Measurements from ENCODE around the gene TMEM176A. TPM values are rescaled to one million over a fixed set of nuclear protein-coding genes. Genes with fewer than 3 reads are reported as not detected.

TMEM176A gene
- total RNA-seq, 1 experiment from 2014 or later = not detected

- no peak overlapping the region for H3K9ac ChIP-seq (ENCODE audit: low read length)
- ChIA-PET CTCF (no interaction called here), POLR2A (no interaction called here), RAD21 (ENCODE audit: low non-redundant PET in 1 of 2, low total read pairs in 2 of 2, uncharacterized antibody in 2 of 2, unreplicated experiment in 2 of 2) (no interaction called here)
- no peak overlapping the region for H3K27ac ChIP-seq (ENCODE audit: low read depth, low read length)
- no peak for TF ChIP-seq EZH2 (IDR thresholded peaks at IDR 0.05)
- no peak for TF ChIP-seq POLR2AphosphoS5 (IDR thresholded peaks at IDR 0.05; ENCODE audit: low read depth, low read length)
- TF ChIP-seq ZNF274 (IDR thresholded peaks at IDR 0.05; ENCODE audit: low read depth, low read length) = no peak
- ATAC-seq (no peak), DNase-seq (ENCODE audit: low read depth, low spot score) (no peak)
- H2AFZ ChIP-seq (ENCODE audit: low read depth, low read length, poor library complexity, severe bottlenecking) = no peak overlapping the region
- H3K79me2 ChIP-seq (ENCODE audit: insufficient read depth, low read length) = no peaks in the 10 kb centered on the region
- H3K4me3 ChIP-seq (replicated peaks in 1 of 2; ENCODE audit: low read depth in 1 of 2, low read length in 2 of 2) = no peak overlapping the region
- H3K4me2 ChIP-seq (ENCODE audit: low read length) = no peak overlapping the region
- no peaks in the 10 kb centered on the region for H3K4me1 ChIP-seq (ENCODE audit: control insufficient read depth in 1 of 2, insufficient read depth in 2 of 2, low read length in 2 of 2)
- H3K27me3 ChIP-seq (ENCODE audit: insufficient read depth, low read length) = no peaks in the 10 kb centered on the region
- H4K20me1 ChIP-seq (ENCODE audit: insufficient read depth) = no peaks in the 10 kb centered on the region
- intact Hi-C loops (cut with micrococcal nuclease) = no loop called here
- no peaks in the 10 kb centered on the region for H3K9me2 ChIP-seq (ENCODE audit: insufficient read depth)
- no peaks in the 10 kb centered on the region for H3K9me3 ChIP-seq (ENCODE audit: control insufficient read depth in 1 of 2, insufficient read depth in 1 of 2, low read depth in 1 of 2, low read length in 2 of 2)
- no TSS peak for BruUV-seq (replicated peaks)
- H3K36me3 ChIP-seq (ENCODE audit: control insufficient read depth in 1 of 2, insufficient read depth in 2 of 2, low read length in 2 of 2) = no peaks in the 10 kb centered on the region
Measured at GRCh38 chr7:150803161-150803860, 2.7 kb downstream of the TMEM176A start.

DNA sequence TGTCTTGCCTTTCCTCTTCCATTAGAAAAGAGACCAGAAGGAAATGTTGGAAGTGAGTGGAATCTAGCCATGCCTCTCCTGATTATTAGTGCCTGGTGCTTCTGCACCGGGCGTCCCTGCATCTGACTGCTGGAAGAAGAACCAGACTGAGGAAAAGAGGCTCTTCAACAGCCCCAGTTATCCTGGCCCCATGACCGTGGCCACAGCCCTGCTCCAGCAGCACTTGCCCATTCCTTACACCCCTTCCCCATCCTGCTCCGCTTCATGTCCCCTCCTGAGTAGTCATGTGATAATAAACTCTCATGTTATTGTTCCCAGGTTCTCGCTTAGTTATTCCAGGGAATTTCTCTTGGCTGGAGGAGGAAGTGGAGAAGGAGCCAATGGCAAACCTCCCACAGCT, 4.2 kb downstream of the TMEM176A start:
- TF ChIP-seq SRF (IDR thresholded peaks at IDR 0.05; ENCODE audit: low read depth) (no peak), ATF3 (IDR thresholded peaks at IDR 0.05) (no peak), ZNF274 (IDR thresholded peaks at IDR 0.05; ENCODE audit: low read depth, low read length) (no peak), CEBPB (IDR thresholded peaks at IDR 0.05; ENCODE audit: low read depth) (no peak), EGR1 (IDR thresholded peaks at IDR 0.05; ENCODE audit: low read depth) (no peak), MAX (IDR thresholded peaks at IDR 0.05) (no peak), REST (IDR thresholded peaks at IDR 0.05; ENCODE audit: low read depth) (no peak), JUND (IDR thresholded peaks at IDR 0.05) (no peak), YY1 (IDR thresholded peaks at IDR 0.05; ENCODE audit: extremely low read depth, insufficient replicate concordance, low read depth, low read length) (no peak)
- TF ChIP-seq, protein P1, sequence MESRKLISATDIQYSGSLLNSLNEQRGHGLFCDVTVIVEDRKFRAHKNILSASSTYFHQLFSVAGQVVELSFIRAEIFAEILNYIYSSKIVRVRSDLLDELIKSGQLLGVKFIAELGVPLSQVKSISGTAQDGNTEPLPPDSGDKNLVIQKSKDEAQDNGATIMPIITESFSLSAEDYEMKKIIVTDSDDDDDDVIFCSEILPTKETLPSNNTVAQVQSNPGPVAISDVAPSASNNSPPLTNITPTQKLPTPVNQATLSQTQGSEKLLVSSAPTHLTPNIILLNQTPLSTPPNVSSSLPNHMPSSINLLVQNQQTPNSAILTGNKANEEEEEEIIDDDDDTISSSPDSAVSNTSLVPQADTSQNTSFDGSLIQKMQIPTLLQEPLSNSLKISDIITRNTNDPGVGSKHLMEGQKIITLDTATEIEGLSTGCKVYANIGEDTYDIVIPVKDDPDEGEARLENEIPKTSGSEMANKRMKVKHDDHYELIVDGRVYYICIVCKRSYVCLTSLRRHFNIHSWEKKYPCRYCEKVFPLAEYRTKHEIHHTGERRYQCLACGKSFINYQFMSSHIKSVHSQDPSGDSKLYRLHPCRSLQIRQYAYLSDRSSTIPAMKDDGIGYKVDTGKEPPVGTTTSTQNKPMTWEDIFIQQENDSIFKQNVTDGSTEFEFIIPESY (IDR thresholded peaks at IDR 0.05; ENCODE audit: extremely low read depth, insufficient replicate concordance, low read length) = no peak
- no TSS peak for BruUV-seq (replicated peaks)
- intact Hi-C loops (cut with micrococcal nuclease) = no loop called here
- ChIA-PET POLR2A (no interaction called here), CTCF (no interaction called here), RAD21 (ENCODE audit: low non-redundant PET in 1 of 2, low total read pairs in 2 of 2, uncharacterized antibody in 2 of 2, unreplicated experiment in 2 of 2) (no interaction called here)
- Histone ChIP-seq H3K27me3 (ENCODE audit: insufficient read depth, low read length) (no peaks in the 10 kb centered on the region), H3K9me2 (ENCODE audit: insufficient read depth) (no peaks in the 10 kb centered on the region), H4K20me1 (ENCODE audit: insufficient read depth) (no peaks in the 10 kb centered on the region), H3K79me2 (ENCODE audit: insufficient read depth, low read length) (no peaks in the 10 kb centered on the region), H3K9me3 (ENCODE audit: control insufficient read depth in 1 of 2, insufficient read depth in 1 of 2, low read depth in 1 of 2, low read length in 2 of 2) (no peaks in the 10 kb centered on the region), H2AFZ (ENCODE audit: low read depth, low read length, poor library complexity, severe bottlenecking) (no peak overlapping the region), H3K9ac (ENCODE audit: low read length) (no peak overlapping the region), H3K4me1 (ENCODE audit: control insufficient read depth in 1 of 2, insufficient read depth in 2 of 2, low read length in 2 of 2) (no peaks in the 10 kb centered on the region), H3K4me2 (ENCODE audit: low read length) (no peak overlapping the region), H3K4me3 (replicated peaks in 1 of 2; ENCODE audit: low read depth in 1 of 2, low read length in 2 of 2) (no peak overlapping the region), H3K27ac (ENCODE audit: low read depth, low read length) (no peak overlapping the region), H3K36me3 (ENCODE audit: control insufficient read depth in 1 of 2, insufficient read depth in 2 of 2, low read length in 2 of 2) (no peaks in the 10 kb centered on the region)
- DNase-seq (ENCODE audit: low read depth, low spot score) = no peak
- ATAC-seq = no peak
